Activated CD4-positive, alpha-beta T cell treated with anti-CD3 and anti-CD28 coated beads, Interleukin-2, amount 10 ng/mL, durations not matched to agents 7 days and 5 days (primary cell): Measurements from ENCODE around the gene CTNNA3. TPM values are rescaled to one million over a fixed set of nuclear protein-coding genes. Genes with fewer than 3 reads are reported as not detected.

Source experiments
- CTCF ChIA-PET: fragments of 350-600 bp; sonication (Branson Sonifier 250); formaldehyde crosslinking; loops from one replicate; lab custom pipeline; 2021; ENCODE audit warnings: antibody characterized with exemption; lab: Charles Lee
- POLR2A ChIA-PET: fragments of 350-600 bp; sonication (Branson Sonifier 250); formaldehyde crosslinking; loops from one replicate; lab custom pipeline; 2021; ENCODE audit warnings: antibody characterized with exemption; lab: Charles Lee
- DNase-seq: peaks from one replicate; pipeline ENCODE4 v3.0.0-alpha.2; 2020
- H3K27ac Mint-ChIP-seq: one replicate; pipeline ENCODE4 v1.8.0; 2021; ENCODE audit warnings: mild to moderate bottlenecking, moderate library complexity, mixed read lengths
- H3K27me3 Mint-ChIP-seq: one replicate; pipeline ENCODE4 v1.8.0; 2021; ENCODE audit warnings: mixed read lengths
- H3K36me3 Mint-ChIP-seq: one replicate; pipeline ENCODE4 v1.8.0; 2021; ENCODE audit warnings: low read depth, mixed read lengths
- H3K4me1 Mint-ChIP-seq: one replicate; pipeline ENCODE4 v1.8.0; 2021; ENCODE audit warnings: mixed read lengths
- H3K4me3 Mint-ChIP-seq: one replicate; pipeline ENCODE4 v1.8.0; 2021; ENCODE audit warnings: mild to moderate bottlenecking, moderate library complexity, mixed read lengths
- H3K9me3 Mint-ChIP-seq: one replicate; pipeline ENCODE4 v1.8.0; 2021; ENCODE audit warnings: mixed read lengths
- total RNA-seq, 2 experiments: library from RNA; stranded (reverse); gene quantifications; one replicate each; pipeline ENCODE4 v1.2.3, GENCODE V29; 2021

CTNNA3 gene
- total RNA-seq, 2 experiments from 2014 or later, result 0.57 to 0.58 TPM

GRCh38 chr10:66684581-66684980 is 1011.4 kb downstream of the CTNNA3 start:
- Mint-ChIP-seq H3K27ac (no peak overlapping the region), H3K9me3 (no peaks in the 10 kb centered on the region), H3K36me3 (no peaks in the 10 kb centered on the region), H3K4me3 (no peak overlapping the region), H3K27me3 (no peaks in the 10 kb centered on the region), H3K4me1 (no peaks in the 10 kb centered on the region)
- ChIA-PET POLR2A (no interaction called here), CTCF (no interaction called here)
- no peak for DNase-seq

- Mint-ChIP-seq H3K36me3 (no peaks in the 10 kb centered on the region), H3K27ac (no peak overlapping the region), H3K9me3 (no peaks in the 10 kb centered on the region), H3K4me3 (no peak overlapping the region), H3K4me1 (no peaks in the 10 kb centered on the region), H3K27me3 (no peaks in the 10 kb centered on the region)
- DNase-seq, result no peak
- ChIA-PET CTCF (no interaction called here), POLR2A (no interaction called here)
These were observed 1015.1 kb downstream of the CTNNA3 start for GRCh38 chr10:66680886-66681285.

- H3K9me3 Mint-ChIP-seq, result no peaks in the 10 kb centered on the region
- ChIA-PET POLR2A (no interaction called here), CTCF (no interaction called here)
- H3K4me3 Mint-ChIP-seq, result no peak overlapping the region
- DNase-seq, result no peak
- no peaks in the 10 kb centered on the region for H3K27me3 Mint-ChIP-seq
- H3K4me1 Mint-ChIP-seq, result no peaks in the 10 kb centered on the region
- H3K36me3 Mint-ChIP-seq, result no peaks in the 10 kb centered on the region
- H3K27ac Mint-ChIP-seq, result no peak overlapping the region
These were observed 1017.5 kb downstream of the CTNNA3 start for GRCh38 chr10:66678521-66678920.

GRCh38 chr10:66673071-66673470 is 1022.9 kb downstream of the CTNNA3 start:
- Mint-ChIP-seq H3K4me3 (no peak overlapping the region), H3K27ac (no peak overlapping the region), H3K36me3 (no peaks in the 10 kb centered on the region), H3K9me3 (no peaks in the 10 kb centered on the region), H3K27me3 (no peaks in the 10 kb centered on the region), H3K4me1 (no peaks in the 10 kb centered on the region)
- CTCF ChIA-PET, result no interaction called here
- DNase-seq, result no peak
- POLR2A ChIA-PET, result no interaction called here

DNA sequence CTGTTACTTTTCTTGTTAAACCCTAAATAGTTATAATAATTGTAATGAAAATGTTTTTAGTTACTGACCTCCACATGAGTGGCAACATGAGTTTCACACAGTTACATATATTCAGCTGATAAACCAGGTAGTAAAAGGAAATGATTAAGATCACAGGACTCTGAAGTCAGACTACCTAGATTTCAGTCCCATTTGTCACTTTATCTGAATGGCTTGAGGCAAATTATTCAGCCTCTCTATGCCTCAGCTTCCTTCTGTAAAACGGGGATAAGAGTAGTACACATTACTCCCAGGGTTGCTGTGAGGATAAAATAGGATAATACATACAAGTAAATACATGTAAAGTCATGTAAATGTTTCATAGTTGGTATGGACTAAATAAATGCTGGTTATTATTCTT is 1024.4 kb downstream of the CTNNA3 start:
- Mint-ChIP-seq H3K27ac (no peak overlapping the region), H3K27me3 (no peaks in the 10 kb centered on the region), H3K9me3 (no peaks in the 10 kb centered on the region), H3K4me3 (no peak overlapping the region), H3K36me3 (no peaks in the 10 kb centered on the region), H3K4me1 (no peaks in the 10 kb centered on the region)
- no peak for DNase-seq
- POLR2A ChIA-PET, result no interaction called here
- CTCF ChIA-PET, result no interaction called here

GRCh38 chr10:66671064-66671463 is 1024.9 kb downstream of the CTNNA3 start:
- Mint-ChIP-seq H3K27me3 (no peaks in the 10 kb centered on the region), H3K4me1 (no peaks in the 10 kb centered on the region), H3K4me3 (no peak overlapping the region), H3K27ac (no peak overlapping the region), H3K9me3 (no peaks in the 10 kb centered on the region), H3K36me3 (no peaks in the 10 kb centered on the region)
- ChIA-PET CTCF (no interaction called here), POLR2A (no interaction called here)
- DNase-seq, result no peak

GRCh38 chr10:66656499-66656898 is 1039.5 kb downstream of the CTNNA3 start:
- Mint-ChIP-seq H3K9me3 (no peaks in the 10 kb centered on the region), H3K27ac (no peak overlapping the region), H3K36me3 (no peaks in the 10 kb centered on the region), H3K4me3 (no peak overlapping the region), H3K4me1 (no peaks in the 10 kb centered on the region), H3K27me3 (no peaks in the 10 kb centered on the region)
- ChIA-PET CTCF (interaction anchor here (0.5 kb wide), 1 partner anchor 1327 kb away, joined by 4 read pairs; no protein-coding TSS in a partner anchor), POLR2A (no interaction called here)
- DNase-seq, result no peak

GRCh38 chr10:66654861-66655260 is 1041.1 kb downstream of the CTNNA3 start:
- ChIA-PET POLR2A (no interaction called here), CTCF (no interaction called here)
- Mint-ChIP-seq H3K4me1 (no peaks in the 10 kb centered on the region), H3K27me3 (no peaks in the 10 kb centered on the region), H3K27ac (no peak overlapping the region), H3K4me3 (no peak overlapping the region), H3K9me3 (no peaks in the 10 kb centered on the region), H3K36me3 (no peaks in the 10 kb centered on the region)
- no peak for DNase-seq

- Mint-ChIP-seq H3K4me3 (no peak overlapping the region), H3K27ac (no peak overlapping the region), H3K4me1 (no peaks in the 10 kb centered on the region), H3K27me3 (no peaks in the 10 kb centered on the region), H3K36me3 (no peaks in the 10 kb centered on the region), H3K9me3 (no peaks in the 10 kb centered on the region)
- CTCF ChIA-PET, result no interaction called here
- no peak for DNase-seq
- POLR2A ChIA-PET, result no interaction called here
These were observed 1044.5 kb downstream of the CTNNA3 start for GRCh38 chr10:66651308-66652082.

- H3K4me3 Mint-ChIP-seq, result no peak overlapping the region
These were observed 1046.4 kb downstream of the CTNNA3 start for GRCh38 chr10:66649626-66650025.

GRCh38 chr10:66642217-66642616 is 1053.8 kb downstream of the CTNNA3 start:
- DNase-seq, result no peak
- Mint-ChIP-seq H3K27ac (no peak overlapping the region), H3K4me1 (no peaks in the 10 kb centered on the region), H3K36me3 (no peaks in the 10 kb centered on the region), H3K9me3 (no peaks in the 10 kb centered on the region), H3K27me3 (no peaks in the 10 kb centered on the region), H3K4me3 (no peak overlapping the region)
- ChIA-PET POLR2A (no interaction called here), CTCF (no interaction called here)

More at GRCh38 chr10:66649626-66650025, 1046.4 kb downstream of the CTNNA3 start:
- Mint-ChIP-seq H3K36me3 (no peaks in the 10 kb centered on the region), H3K9me3 (no peaks in the 10 kb centered on the region), H3K27ac (no peak overlapping the region), H3K27me3 (no peaks in the 10 kb centered on the region), H3K4me1 (no peaks in the 10 kb centered on the region)
- CTCF ChIA-PET, result interaction anchor here (0.5 kb wide), 1 partner anchor 902 kb away, joined by 3 read pairs; no protein-coding TSS in a partner anchor
- no peak for DNase-seq
- POLR2A ChIA-PET, result no interaction called here

GRCh38 chr10:66639371-66639770 is 1056.6 kb downstream of the CTNNA3 start:
- no peaks in the 10 kb centered on the region for H3K36me3 Mint-ChIP-seq
- no peak overlapping the region for H3K4me3 Mint-ChIP-seq
- ChIA-PET POLR2A (no interaction called here), CTCF (no interaction called here)
- H3K27me3 Mint-ChIP-seq, result no peaks in the 10 kb centered on the region
- H3K4me1 Mint-ChIP-seq, result no peaks in the 10 kb centered on the region
- no peak for DNase-seq
- H3K27ac Mint-ChIP-seq, result no peak overlapping the region
- no peaks in the 10 kb centered on the region for H3K9me3 Mint-ChIP-seq

DNA sequence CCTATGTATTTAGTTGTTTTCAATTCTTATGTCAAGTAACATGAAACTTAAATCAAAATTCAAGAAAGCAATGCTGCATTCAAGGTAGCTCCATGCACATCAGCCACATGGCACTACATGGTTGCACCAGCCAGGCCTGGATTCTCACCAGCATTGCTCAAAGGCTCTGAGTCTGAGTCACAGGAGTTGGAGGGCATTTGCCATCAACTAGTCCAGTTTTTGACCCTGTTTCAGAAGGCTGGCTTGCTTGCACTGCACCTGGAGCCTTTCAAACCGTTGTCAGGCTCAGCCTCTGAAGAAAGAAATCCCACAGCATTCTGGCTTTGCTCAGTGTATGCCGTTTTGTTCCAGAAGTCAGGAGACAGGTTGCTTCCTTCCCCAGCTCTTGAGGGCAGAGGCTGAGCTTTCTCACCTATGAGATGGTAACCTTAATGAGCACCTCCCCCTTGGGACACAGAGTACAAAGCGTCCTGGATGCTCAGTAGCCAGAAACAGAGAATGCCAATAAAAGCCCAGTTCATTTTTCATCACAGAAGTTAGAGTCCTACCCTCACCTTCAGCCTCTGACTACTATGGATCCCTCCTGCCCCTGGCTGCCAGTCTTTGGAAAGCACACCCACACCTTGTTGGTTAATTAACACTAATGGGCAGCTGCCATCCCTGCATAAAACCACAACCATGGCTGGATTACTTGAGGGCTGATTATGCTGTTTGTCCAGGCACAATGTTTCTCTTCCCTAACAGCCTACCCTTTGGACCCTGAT is 1058.5 kb downstream of the CTNNA3 start:
- POLR2A ChIA-PET, result no interaction called here
- no peaks in the 10 kb centered on the region for H3K9me3 Mint-ChIP-seq

More for the DNA sequence above, 1058.5 kb downstream of the CTNNA3 start:
- CTCF ChIA-PET, result no interaction called here
- DNase-seq, result no peak
- H3K27me3 Mint-ChIP-seq, result no peaks in the 10 kb centered on the region
- H3K4me1 Mint-ChIP-seq, result no peaks in the 10 kb centered on the region
- no peaks in the 10 kb centered on the region for H3K36me3 Mint-ChIP-seq
- no peak overlapping the region for H3K27ac Mint-ChIP-seq
- H3K4me3 Mint-ChIP-seq, result no peak overlapping the region
